GM23338 (cell line): ENCODE measurements around the gene DMRT2. TPM values are rescaled to one million over a fixed set of nuclear protein-coding genes. Genes with fewer than 3 reads are reported as not detected.

ENCODE experiments used
- ATAC-seq: fragments of 200-7000 bp; cut with Tn5 transposase; 3 replicates; pipeline ENCODE4 v1.9.1; 2020
- DNase-seq: peaks from one replicate; pipeline ENCODE4 v3.0.0-alpha.2; 2015; ENCODE audit warnings: low spot score
- H2AFZ ChIP-seq: fragments of 200-600 bp; sonication (generic); 2 replicates; pipeline ENCODE4 v1.8.0; 2016; ENCODE audit warnings: antibody characterized with exemption, mild to moderate bottlenecking, moderate library complexity
- H3F3A ChIP-seq: fragments of 200-600 bp; sonication (generic); replicated peaks from 2 replicates; pipeline ENCODE4 v1.8.0; 2017; ENCODE audit warnings: antibody characterized with exemption, mixed run types, low read depth
- H3K27ac ChIP-seq: fragments of 200-600 bp; sonication (generic); 2 replicates; pipeline ENCODE4 v1.6.1; 2016; ENCODE audit warnings: low read depth
- H3K27me3 ChIP-seq: fragments of 200-600 bp; sonication (generic); 2 replicates; pipeline ENCODE4 v1.8.0; 2016; ENCODE audit warnings: mild to moderate bottlenecking, mixed run types, moderate library complexity; ENCODE audit not compliant: insufficient read depth
- H3K36me3 ChIP-seq: fragments of 200-600 bp; sonication (generic); 2 replicates; pipeline ENCODE4 v1.8.0; 2016; ENCODE audit warnings: mild to moderate bottlenecking; ENCODE audit not compliant: insufficient read depth
- H3K4me1 ChIP-seq: fragments of 200-600 bp; sonication (generic); 2 replicates; pipeline ENCODE4 v1.8.0; 2016; ENCODE audit warnings: mild to moderate bottlenecking, moderate library complexity; ENCODE audit not compliant: insufficient read depth
- H3K4me2 ChIP-seq: fragments of 200-600 bp; sonication (generic); 2 replicates; pipeline ENCODE4 v1.7.1; 2017; ENCODE audit warnings: mixed run types
- H3K4me3 ChIP-seq: fragments of 200-600 bp; sonication (generic); 2 replicates; pipeline ENCODE4 v1.6.1; 2016; ENCODE audit warnings: mixed run types
- H3K79me2 ChIP-seq: fragments of 200-600 bp; sonication (generic); replicated peaks from 2 replicates; pipeline ENCODE4 v1.8.0; 2017; ENCODE audit warnings: mild to moderate bottlenecking; ENCODE audit not compliant: insufficient read depth
- H3K9me2 ChIP-seq: fragments of 200-600 bp; sonication (generic); 2 replicates; pipeline ENCODE4 v1.8.0; 2017; ENCODE audit not compliant: insufficient read depth
- H4K20me1 ChIP-seq: fragments of 200-600 bp; sonication (generic); replicated peaks from 2 replicates; pipeline ENCODE4 v1.8.0; 2017; ENCODE audit warnings: mild to moderate bottlenecking; ENCODE audit not compliant: insufficient read depth
- H3K27ac Mint-ChIP-seq: 2 replicates; pipeline ENCODE4 v1.8.0; 2020; ENCODE audit warnings: inconsistent platforms, mild to moderate bottlenecking, moderate library complexity, mixed read lengths
- H3K27me3 Mint-ChIP-seq: 3 replicates; pipeline ENCODE4 v1.8.0; 2022; ENCODE audit warnings: low read depth, mild to moderate bottlenecking, moderate library complexity, mixed read lengths, inconsistent platforms; ENCODE audit not compliant: insufficient read depth, poor library complexity
- H3K36me3 Mint-ChIP-seq: 3 replicates; pipeline ENCODE4 v1.8.0; 2021; ENCODE audit warnings: low read depth, mild to moderate bottlenecking, inconsistent platforms, moderate library complexity, mixed read lengths
- H3K4me1 Mint-ChIP-seq: 3 replicates; pipeline ENCODE4 v1.8.0; 2020; ENCODE audit warnings: mild to moderate bottlenecking, inconsistent platforms, mixed read lengths
- H3K4me3 Mint-ChIP-seq: 3 replicates; pipeline ENCODE4 v1.8.0; 2021; ENCODE audit warnings: moderate library complexity, mild to moderate bottlenecking, inconsistent platforms, mixed read lengths
- H3K9me3 Mint-ChIP-seq: 3 replicates; pipeline ENCODE4 v1.8.0; 2020; ENCODE audit warnings: moderate library complexity, mild to moderate bottlenecking, inconsistent platforms, mixed read lengths
- CREB1 ChIP-seq: fragments of 250-450 bp; sonication (Bioruptor Pico); IDR thresholded peaks from 2 replicates; pipeline ENCODE4 v1.5.0; 2020; ENCODE audit warnings: low read depth, mild to moderate bottlenecking, moderate library complexity
- CTCF ChIP-seq, 2 experiments: fragments of 200-600 bp in 1 of 2; sonication (generic) in 1 of 2; conservative IDR thresholded peaks; 2 replicates each; pipeline versions ENCODE4 v1.5.1 to v1.6.1; 2016 to 2017; ENCODE audit warnings: antibody characterized with exemption in 2 of 2, low read depth in 2 of 2, mild to moderate bottlenecking in 2 of 2, moderate library complexity in 1 of 2
- ETS1 ChIP-seq: IDR thresholded peaks from 2 replicates; pipeline ENCODE4 v1.6.1; 2016; ENCODE audit warnings: antibody characterized with exemption
- EZH2 ChIP-seq: fragments of 200-600 bp; sonication (generic); IDR thresholded peaks from one replicate; pipeline ENCODE4 v1.8.0; 2017; ENCODE audit warnings: antibody characterized with exemption, mild to moderate bottlenecking, low read depth; ENCODE audit not compliant: unreplicated experiment
- EZH2phosphoT487 ChIP-seq: fragments of 200-600 bp; sonication (generic); IDR thresholded peaks from one replicate; pipeline ENCODE4 v1.8.1; 2018; ENCODE audit warnings: antibody characterized with exemption; ENCODE audit not compliant: unreplicated experiment
- JUNB ChIP-seq: IDR thresholded peaks from one replicate; pipeline ENCODE4 v1.6.1; 2016; ENCODE audit warnings: antibody characterized with exemption; ENCODE audit not compliant: unreplicated experiment
- NANOG ChIP-seq: IDR thresholded peaks from 2 replicates; pipeline ENCODE4 v1.6.1; 2016; ENCODE audit warnings: antibody characterized with exemption, borderline replicate concordance
- POLR2AphosphoS5 ChIP-seq: IDR thresholded peaks from 2 replicates; pipeline ENCODE4 v1.6.1; 2016; ENCODE audit warnings: antibody characterized with exemption, low read depth
- REST ChIP-seq: IDR thresholded peaks from one replicate; pipeline ENCODE4 v1.6.1; 2018; ENCODE audit warnings: antibody characterized with exemption; ENCODE audit not compliant: unreplicated experiment
- STAT1 ChIP-seq: IDR thresholded peaks from one replicate; pipeline ENCODE4 v1.6.1; 2016; ENCODE audit warnings: antibody characterized with exemption; ENCODE audit not compliant: unreplicated experiment
- ZNF114 ChIP-seq: fragments of 250-450 bp; sonication (Bioruptor Pico); IDR thresholded peaks from 2 replicates; pipeline ENCODE4 v1.5.0; 2020; ENCODE audit warnings: mild to moderate bottlenecking, moderate library complexity
- ZNF331 ChIP-seq: fragments of 250-450 bp; sonication (Bioruptor Pico); IDR thresholded peaks from 2 replicates; pipeline ENCODE4 v1.5.0; 2020; ENCODE audit warnings: low read depth, mild to moderate bottlenecking, moderate library complexity
- ZNF462 ChIP-seq: fragments of 250-450 bp; sonication (Bioruptor Pico); IDR thresholded peaks from 2 replicates; pipeline ENCODE4 v1.5.0; 2020; ENCODE audit warnings: mild to moderate bottlenecking, moderate library complexity
- long read RNA-seq: library from polyadenylated mRNA; unstranded; transcript quantifications from one replicate; pipeline ENCODE4 v2.0.0, GENCODE V29; 2020; ENCODE audit not compliant: unreplicated experiment
- polyA plus RNA-seq: library from polyadenylated mRNA; unstranded; fragments of >200 nt; fragmentation: Nextera tagmentation; extraction: Ambion mirVana; gene quantifications from 2 replicates; pipeline ENCODE4 v1.2.1, GENCODE V29; 2016
- total RNA-seq: library from RNA; depleted of rRNA; stranded (reverse); fragments of >200 nt; shearing (Covaris generic); gene quantifications from 2 replicates; pipeline ENCODE4 v1.2.3, GENCODE V29; 2014; rRNA removed

DMRT2 gene
- total RNA-seq (not detected in 2 replicates), polyA plus RNA-seq (not detected in 2 replicates)
- long read RNA-seq, partial matches to known transcripts: 1 of 1 reads
- long read RNA-seq, other reads (novel, unspliced or antisense): 0 of 1 reads

- H3K36me3 Mint-ChIP-seq: no peaks in the 10 kb centered on the region; the same call in 2 of the 3 replicates
- Histone ChIP-seq H3K27ac (no peak within 1 kb of the TSS), H3K27me3 (peaks cover 98% of the 10 kb centered on the region), H2AFZ (peak within 1 kb of the TSS; percentile 94), H3K4me2 (peak within 1 kb of the TSS; percentile 93), H4K20me1 (peaks cover 44% of the 10 kb centered on the region), H3K79me2 (no peaks in the 10 kb centered on the region), H3K36me3 (no peaks in the 10 kb centered on the region), H3K9me2 (no peaks in the 10 kb centered on the region), H3F3A (peaks cover 21% of the 10 kb centered on the region), H3K4me3 (peak within 1 kb of the TSS; percentile 56), H3K4me1 (peaks cover 46% of the 10 kb centered on the region)
- H3K27me3 Mint-ChIP-seq: peaks cover 98% of the 10 kb centered on the region
- H3K27ac Mint-ChIP-seq: no peak within 1 kb of the TSS
- H3K9me3 Mint-ChIP-seq: peaks cover 10% of the 10 kb centered on the region; the same call in 2 of the 3 replicates
- H3K4me1 Mint-ChIP-seq: peaks cover 57% of the 10 kb centered on the region
- DNase-seq (peak; percentile 98), ATAC-seq (peak; percentile 79)
- TF ChIP-seq CTCF (conservative IDR thresholded peaks at IDR 0.05; ENCODE audit: low read depth in 2 of 2) (no peak), REST (no peak), JUNB (no peak), STAT1 (no peak), ZNF114 (CRISPR knock-in tag) (no peak), EZH2 (peak; percentile 97), POLR2AphosphoS5 (0 out of 2 replicates have a peak, but pooled peaks have one; percentile 15), ZNF462 (no peak), ETS1 (no peak), NANOG (no peak), ZNF331 (no peak), CREB1 (CRISPR knock-in tag) (no peak), EZH2phosphoT487 (peak; percentile 72)
- peak within 1 kb of the TSS; percentile 74 for H3K4me3 Mint-ChIP-seq
These were observed at the start of gene DMRT2 for GRCh38 chr9:1050125-1050895. DMRT2 (plus strand) TSS chr9:1050357; CDS start chr9:1051614, 1,257 bp downstream.
